Measurements from ENCODE around the gene HNRNPH2.

Gene HNRNPH2

DNA sequence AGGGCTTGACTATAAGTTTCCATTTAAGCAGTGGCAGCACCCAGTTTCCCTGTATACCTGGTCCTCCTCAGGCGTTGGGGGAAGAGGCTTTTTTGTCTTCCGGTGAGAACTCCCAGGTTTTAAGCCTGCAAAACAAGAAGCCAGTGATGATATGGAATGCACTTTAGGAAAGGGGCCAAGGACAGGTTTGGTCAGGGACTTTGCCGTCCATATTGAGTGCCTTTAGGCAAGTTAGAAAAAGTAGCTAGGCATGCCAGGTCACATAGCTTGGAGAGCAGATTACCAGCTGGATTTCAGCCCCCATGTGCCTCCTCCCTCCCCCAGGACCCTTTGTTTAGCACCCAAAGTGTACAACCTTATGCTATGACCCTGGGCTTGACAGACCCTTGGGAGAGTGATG, 45.9 kb upstream of the HNRNPH2 start:
- Histone ChIP-seq H3K36me3 (ENCODE audit: low read length) (no peaks in the 10 kb centered on the region), H3K4me3 (ENCODE audit: insufficient read depth, low read length, poor library complexity, severe bottlenecking) (no peak overlapping the region), H3K9ac (ENCODE audit: low read length) (no peak overlapping the region), H3K9me3 (ENCODE audit: insufficient read depth, low read length) (no peaks in the 10 kb centered on the region), H3K4me2 (ENCODE audit: low read depth, low read length, poor library complexity, severe bottlenecking) (no peak overlapping the region), H3F3A (ENCODE audit: insufficient read depth) (no peaks in the 10 kb centered on the region), H3K9me2 (replicated peaks; ENCODE audit: insufficient read depth, low read length) (no peaks in the 10 kb centered on the region), H4K20me1 (ENCODE audit: low read depth, low read length) (no peaks in the 10 kb centered on the region), H3K79me2 (ENCODE audit: insufficient read depth, low read length) (no peaks in the 10 kb centered on the region), H3K27me3 (ENCODE audit: low read length) (no peaks in the 10 kb centered on the region), H3K27ac (ENCODE audit: low read depth, low read length) (no peak overlapping the region), H2AFZ (ENCODE audit: low read depth, low read length, severe bottlenecking) (no peak overlapping the region)
- TF ChIP-seq EZH2phosphoT487 (conservative IDR thresholded peaks at IDR 0.05; ENCODE audit: low read length), result no peak
- TF ChIP-seq, protein P1, sequence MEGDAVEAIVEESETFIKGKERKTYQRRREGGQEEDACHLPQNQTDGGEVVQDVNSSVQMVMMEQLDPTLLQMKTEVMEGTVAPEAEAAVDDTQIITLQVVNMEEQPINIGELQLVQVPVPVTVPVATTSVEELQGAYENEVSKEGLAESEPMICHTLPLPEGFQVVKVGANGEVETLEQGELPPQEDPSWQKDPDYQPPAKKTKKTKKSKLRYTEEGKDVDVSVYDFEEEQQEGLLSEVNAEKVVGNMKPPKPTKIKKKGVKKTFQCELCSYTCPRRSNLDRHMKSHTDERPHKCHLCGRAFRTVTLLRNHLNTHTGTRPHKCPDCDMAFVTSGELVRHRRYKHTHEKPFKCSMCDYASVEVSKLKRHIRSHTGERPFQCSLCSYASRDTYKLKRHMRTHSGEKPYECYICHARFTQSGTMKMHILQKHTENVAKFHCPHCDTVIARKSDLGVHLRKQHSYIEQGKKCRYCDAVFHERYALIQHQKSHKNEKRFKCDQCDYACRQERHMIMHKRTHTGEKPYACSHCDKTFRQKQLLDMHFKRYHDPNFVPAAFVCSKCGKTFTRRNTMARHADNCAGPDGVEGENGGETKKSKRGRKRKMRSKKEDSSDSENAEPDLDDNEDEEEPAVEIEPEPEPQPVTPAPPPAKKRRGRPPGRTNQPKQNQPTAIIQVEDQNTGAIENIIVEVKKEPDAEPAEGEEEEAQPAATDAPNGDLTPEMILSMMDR (IDR thresholded peaks at IDR 0.05; ENCODE audit: insufficient read depth, low read length, poor library complexity, severe bottlenecking), result no peak

GRCh38 chrX:101362757-101363156, 45.3 kb upstream of the HNRNPH2 start:
- H4K20me1 ChIP-seq (ENCODE audit: low read depth, low read length), result no peaks in the 10 kb centered on the region
- H3K27me3 ChIP-seq (ENCODE audit: low read length), result no peaks in the 10 kb centered on the region
- no peaks in the 10 kb centered on the region for H3F3A ChIP-seq (ENCODE audit: insufficient read depth)
- no peak overlapping the region for H3K4me2 ChIP-seq (ENCODE audit: low read depth, low read length, poor library complexity, severe bottlenecking)
- H3K27ac ChIP-seq (ENCODE audit: low read depth, low read length), result no peak overlapping the region
- no peaks in the 10 kb centered on the region for H3K9me3 ChIP-seq (ENCODE audit: insufficient read depth, low read length)
- H3K9ac ChIP-seq (ENCODE audit: low read length), result no peak overlapping the region
- TF ChIP-seq, protein P1 (IDR thresholded peaks at IDR 0.05; ENCODE audit: insufficient read depth, low read length, poor library complexity, severe bottlenecking), result no peak
- TF ChIP-seq EZH2phosphoT487 (conservative IDR thresholded peaks at IDR 0.05; ENCODE audit: low read length), result no peak
- no peak overlapping the region for H2AFZ ChIP-seq (ENCODE audit: low read depth, low read length, severe bottlenecking)
- no peaks in the 10 kb centered on the region for H3K36me3 ChIP-seq (ENCODE audit: low read length)
- no peaks in the 10 kb centered on the region for H3K9me2 ChIP-seq (replicated peaks; ENCODE audit: insufficient read depth, low read length)
- no peak overlapping the region for H3K4me3 ChIP-seq (ENCODE audit: insufficient read depth, low read length, poor library complexity, severe bottlenecking)
- H3K79me2 ChIP-seq (ENCODE audit: insufficient read depth, low read length), result no peaks in the 10 kb centered on the region

GRCh38 chrX:101365301-101365795, 42.7 kb upstream of the HNRNPH2 start:
- no peaks in the 10 kb centered on the region for H3K27me3 ChIP-seq (ENCODE audit: low read length)
- TF ChIP-seq, protein P1 (IDR thresholded peaks at IDR 0.05; ENCODE audit: insufficient read depth, low read length, poor library complexity, severe bottlenecking), result no peak
- TF ChIP-seq EZH2phosphoT487 (conservative IDR thresholded peaks at IDR 0.05; ENCODE audit: low read length), result no peak
- H3K9me3 ChIP-seq (ENCODE audit: insufficient read depth, low read length), result no peaks in the 10 kb centered on the region
- H3K27ac ChIP-seq (ENCODE audit: low read depth, low read length), result no peak overlapping the region
- no peaks in the 10 kb centered on the region; the same call in 1 of the 2 replicates for H3K36me3 ChIP-seq (ENCODE audit: low read length)
- no peaks in the 10 kb centered on the region for H3F3A ChIP-seq (ENCODE audit: insufficient read depth)
- H3K9ac ChIP-seq (ENCODE audit: low read length), result no peak overlapping the region
- no peaks in the 10 kb centered on the region for H3K79me2 ChIP-seq (ENCODE audit: insufficient read depth, low read length)
- no peak overlapping the region for H2AFZ ChIP-seq (ENCODE audit: low read depth, low read length, severe bottlenecking)
- H3K4me3 ChIP-seq (ENCODE audit: insufficient read depth, low read length, poor library complexity, severe bottlenecking), result no peak overlapping the region
- no peaks in the 10 kb centered on the region for H4K20me1 ChIP-seq (ENCODE audit: low read depth, low read length)
- H3K4me2 ChIP-seq (ENCODE audit: low read depth, low read length, poor library complexity, severe bottlenecking), result no peak overlapping the region
- H3K9me2 ChIP-seq (replicated peaks; ENCODE audit: insufficient read depth, low read length), result no peaks in the 10 kb centered on the region
